Activated CD4-positive, CD25-positive, alpha-beta regulatory T cell treated with anti-CD3 and anti-CD28 coated beads, Interleukin-2, amount 50 U/mL, for 16 hours (primary cell): ENCODE measurements around the gene MPP4.

Experiments
- DNase-seq: peaks from one replicate; pipeline ENCODE4 v3.0.0-alpha.2; 2020; ENCODE audit warnings: low read depth, low spot score

MPP4 gene

DNA sequence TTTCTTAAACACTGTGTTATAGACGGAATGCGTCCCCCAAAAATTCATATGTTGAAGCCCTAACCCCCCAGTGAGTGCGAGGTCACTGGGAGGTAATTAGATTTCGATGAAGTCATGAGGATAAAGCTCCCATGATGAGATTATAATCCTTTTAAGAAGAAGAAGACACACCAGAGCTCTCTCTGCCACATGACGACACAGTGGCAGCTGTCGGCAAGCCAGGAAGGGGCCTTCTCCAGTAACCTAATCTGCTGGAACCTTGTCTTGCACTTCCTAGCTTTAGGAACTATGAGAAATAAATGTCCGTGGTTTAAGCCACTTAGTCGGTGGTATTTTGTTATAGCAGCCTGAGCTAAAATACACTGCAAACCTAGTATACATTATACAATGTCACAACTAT, 67.4 kb downstream of the MPP4 start:
- DNase-seq, result no peak

DNA sequence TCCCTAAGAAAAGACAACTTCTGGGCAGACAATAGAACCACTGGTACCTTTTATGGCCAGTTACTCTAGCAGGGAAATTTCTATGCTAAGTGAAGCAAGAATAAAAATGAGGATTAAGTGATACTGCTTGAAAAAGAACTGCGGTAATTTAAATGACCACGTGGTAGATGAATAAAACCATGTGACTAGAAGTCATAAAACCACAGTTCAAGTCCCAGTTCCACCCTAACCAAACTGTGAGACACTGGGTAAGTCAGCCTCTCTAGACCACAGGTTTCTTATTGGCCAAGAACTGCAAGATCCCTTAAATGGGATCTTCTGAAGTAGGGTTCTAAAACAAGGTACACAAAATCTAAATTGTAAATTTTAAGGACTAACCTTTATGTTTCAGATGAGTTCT, 67.9 kb downstream of the MPP4 start:
- DNase-seq, result no peak

DNA sequence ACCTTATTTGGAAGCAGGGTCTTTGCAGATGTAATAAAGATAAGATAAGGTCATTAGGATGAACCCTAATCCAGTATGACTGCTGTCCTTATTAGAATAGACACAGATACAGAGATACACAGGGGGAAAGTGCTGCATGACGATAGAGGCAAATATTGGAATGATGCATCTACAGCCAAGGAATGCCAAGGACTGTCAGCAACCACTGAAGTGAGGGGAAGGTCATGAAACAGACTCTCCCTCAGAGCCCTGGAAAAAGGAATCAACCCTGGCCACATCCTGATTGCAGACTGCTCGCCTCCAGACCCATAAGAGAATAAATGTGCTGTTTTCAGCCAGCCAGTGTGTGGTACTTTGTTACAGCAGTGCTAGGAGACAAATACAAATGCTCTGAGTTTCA, 69.9 kb downstream of the MPP4 start:
- DNase-seq, result no peak

DNA sequence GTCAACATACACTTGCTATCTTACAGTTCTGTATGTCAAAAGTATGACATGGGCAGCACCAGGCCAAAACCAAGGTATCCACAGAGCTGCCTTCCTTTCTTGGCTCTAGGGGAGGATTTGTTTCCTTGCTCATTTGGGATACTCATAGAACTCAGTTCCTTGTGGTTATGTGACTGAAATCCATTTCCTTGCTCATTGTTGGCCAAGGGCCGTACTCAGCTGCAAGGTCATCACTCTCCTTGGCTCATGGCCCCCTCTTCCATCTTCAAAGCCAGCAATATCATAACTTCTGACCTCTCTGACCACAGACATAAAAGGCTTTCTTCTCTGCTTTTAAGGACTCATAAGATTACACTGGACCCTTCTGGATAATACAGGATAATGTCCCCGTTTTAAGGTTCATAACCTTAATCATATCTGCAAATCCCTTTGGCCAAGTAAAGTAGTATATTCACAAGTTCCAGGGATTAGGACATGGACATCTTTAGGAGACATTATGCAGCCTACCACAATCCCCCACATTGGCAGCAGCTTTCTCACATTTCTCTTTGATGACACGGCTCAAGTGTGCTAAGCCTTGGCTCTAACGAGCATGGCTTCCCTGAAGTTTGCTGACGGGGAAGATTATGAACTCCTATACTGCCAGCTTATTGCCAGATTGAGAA, 76.0 kb downstream of the MPP4 start:
- DNase-seq, result no peak

DNA sequence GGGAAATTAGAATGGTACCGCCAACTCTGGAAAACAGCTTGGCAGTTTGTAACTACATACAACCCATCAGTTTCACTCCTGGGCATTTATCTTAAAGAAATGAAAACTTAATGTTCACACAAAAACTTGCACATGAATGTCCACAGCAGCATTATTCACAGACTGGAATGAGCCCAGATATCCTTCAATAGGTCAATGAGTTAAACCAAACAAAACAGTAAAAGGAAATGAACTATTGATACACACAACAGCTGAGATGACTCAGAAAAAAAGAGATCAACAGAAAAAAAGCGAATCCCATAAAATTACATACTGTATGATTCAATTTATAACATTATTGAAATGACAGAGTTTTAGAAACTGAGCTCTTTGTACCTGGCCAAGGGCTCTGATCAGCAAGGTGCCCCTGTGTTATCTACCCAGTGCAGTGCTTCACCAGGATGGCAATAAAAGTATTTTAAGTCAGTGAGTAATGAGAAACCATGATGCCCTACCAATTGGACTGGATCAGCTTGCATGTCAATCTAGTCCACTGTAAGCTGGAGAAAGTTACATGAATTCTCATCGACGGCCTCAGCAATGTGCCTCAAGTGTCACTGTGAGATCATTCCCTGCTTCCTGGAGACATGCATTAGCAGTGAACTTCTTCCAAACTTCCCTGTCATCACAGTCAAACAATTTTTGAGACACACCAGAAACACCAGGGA, 77.0 kb downstream of the MPP4 start:
- no peak for DNase-seq

DNA sequence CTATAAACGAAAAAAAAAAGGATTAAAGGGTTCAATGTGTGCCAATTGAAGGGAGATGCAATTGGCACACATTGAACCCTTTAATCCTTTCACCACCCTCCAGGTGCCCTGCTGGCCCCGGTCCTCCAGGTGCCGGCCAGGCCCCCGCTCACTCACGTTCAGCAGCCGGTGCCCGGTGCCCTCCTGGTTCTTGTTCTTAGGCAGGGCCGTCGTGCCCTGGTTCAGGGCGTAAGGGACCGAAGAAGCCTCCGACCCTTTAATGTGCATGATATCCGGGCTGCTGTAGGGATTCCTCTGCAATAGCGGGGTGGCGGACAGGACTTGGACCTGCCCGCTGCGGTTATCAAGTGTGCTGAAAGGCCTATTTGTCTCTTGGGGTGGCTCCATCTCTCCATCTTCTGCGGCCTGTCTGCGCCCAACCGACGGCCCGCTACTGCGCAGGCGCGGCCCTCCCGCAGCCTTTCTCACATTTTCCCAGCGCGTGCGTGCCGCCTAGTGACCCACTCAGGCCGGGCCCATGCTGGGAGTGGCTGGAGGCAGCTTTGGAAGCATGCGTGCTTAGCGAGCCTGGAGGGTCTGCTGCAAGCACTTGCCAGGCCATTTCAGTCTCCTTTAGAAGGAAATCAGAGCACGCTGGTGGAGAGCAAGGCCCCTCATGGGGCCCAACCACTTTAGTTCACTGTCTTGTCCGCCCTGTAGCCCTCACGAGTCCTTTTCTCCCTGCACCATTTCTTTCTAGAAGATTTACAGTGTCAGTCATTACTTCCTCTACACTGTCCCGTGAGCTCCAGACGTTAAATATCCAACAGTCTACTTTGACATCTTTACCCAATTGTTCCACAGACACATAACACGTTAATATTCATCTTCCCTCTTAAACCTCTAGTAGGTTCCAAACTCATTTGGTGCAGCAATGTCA, 79.4 kb downstream of the MPP4 start:
- no peak for DNase-seq

DNA sequence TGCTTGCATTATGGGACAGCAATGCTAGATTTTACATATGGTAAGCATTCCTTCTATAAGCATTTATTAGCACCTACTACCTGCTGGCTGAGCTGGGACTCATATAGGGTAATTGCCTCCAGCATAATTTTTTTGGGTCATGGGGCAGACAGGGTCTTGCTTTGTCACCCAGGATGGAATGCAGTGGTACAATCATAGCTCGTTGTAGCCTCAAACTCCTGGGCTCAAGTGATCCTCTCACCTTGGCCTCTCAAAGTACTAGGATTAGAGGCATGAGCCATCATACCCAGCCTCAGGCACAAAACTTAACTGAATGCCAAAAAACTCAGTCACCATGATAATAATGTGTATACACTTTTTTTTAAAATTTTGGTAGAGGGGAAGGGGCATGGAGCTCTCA, 90.4 kb downstream of the MPP4 start:
- no peak for DNase-seq

DNA sequence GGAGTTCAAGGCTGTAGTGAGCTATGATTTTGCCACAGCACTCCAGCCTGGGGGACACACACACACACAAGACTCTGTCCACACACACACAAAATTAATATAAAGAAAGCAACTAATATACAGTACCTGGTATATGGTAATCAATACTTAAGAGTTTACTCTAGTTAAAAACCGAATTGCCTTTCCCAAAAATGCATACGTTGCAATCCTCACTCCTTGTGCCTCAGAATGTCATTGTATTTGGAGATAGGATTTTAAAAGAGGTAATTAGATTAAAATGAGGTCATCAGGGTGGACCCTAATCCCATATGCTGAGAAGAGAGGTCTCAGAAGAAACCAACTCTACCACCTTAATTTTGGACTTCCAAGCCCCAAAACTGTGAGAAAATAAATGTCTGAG, 90.9 kb downstream of the MPP4 start:
- no peak for DNase-seq

DNA sequence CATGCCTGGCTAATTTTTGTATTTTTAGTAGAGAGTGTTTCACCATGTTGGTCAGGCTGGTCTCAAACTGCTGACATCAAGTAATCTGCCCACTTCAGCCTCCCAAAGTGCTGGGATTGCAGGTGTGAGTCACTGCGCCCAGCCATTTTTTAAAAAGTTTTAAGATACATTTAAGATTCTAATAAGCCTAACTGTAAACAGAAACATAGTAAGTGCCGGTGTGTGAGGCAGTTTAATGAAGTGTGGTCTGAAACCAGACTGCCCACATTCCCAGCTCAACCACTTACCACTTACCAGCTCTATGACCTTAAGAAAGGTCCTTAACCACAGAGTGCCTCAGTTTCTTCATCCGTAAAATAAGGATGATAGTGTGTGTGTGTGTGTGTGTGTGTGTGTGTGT, 97.5 kb downstream of the MPP4 start:
- no peak for DNase-seq

DNA sequence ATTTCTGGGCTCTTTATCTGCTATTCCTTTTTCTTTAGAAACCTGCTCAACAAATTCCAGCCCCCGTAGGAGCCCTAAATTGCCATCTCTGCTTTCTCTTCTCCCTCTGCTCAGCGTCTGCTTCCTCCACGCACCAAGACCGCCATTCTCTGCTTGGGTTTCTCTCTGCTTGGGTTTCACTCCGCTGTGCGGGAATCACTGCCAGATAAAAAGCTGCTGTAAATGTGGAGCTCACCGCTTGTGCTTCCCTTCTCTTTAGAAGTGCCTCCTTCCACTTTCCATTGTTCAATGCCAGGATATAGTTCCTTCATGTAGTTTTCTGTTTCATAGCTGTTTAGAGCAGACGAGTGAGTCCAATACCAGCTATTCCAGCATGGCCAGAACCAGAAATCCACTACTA, 101.0 kb downstream of the MPP4 start:
- no peak for DNase-seq
